A549 (cell line): ENCODE results near the gene COPB2. TPM values are rescaled to one million over a fixed set of nuclear protein-coding genes. Genes with fewer than 3 reads are reported as not detected.

Source experiments
- ATAC-seq, 2 experiments: fragments of 200-7000 bp in 1 of 2; fragments of >200 bp in 1 of 2; cut with Nextera tagmentation in 1 of 2; cut with Tn5 transposase in 1 of 2; 3 replicates each; pipeline versions ENCODE4 v1.8.0 to v1.9.1; 2018 to 2020; ENCODE audit warnings: mild to moderate bottlenecking in 1 of 2, moderate library complexity in 1 of 2
- CTCF ChIA-PET: fragments of 300-600 bp; sonication (Branson Sonifier 250); formaldehyde crosslinking; extraction: SDS; loops from one replicate; lab custom pipeline; 2021; ENCODE audit warnings: antibody characterized with exemption, inconsistent platforms; lab: Yijun Ruan, JAX
- POLR2A ChIA-PET: fragments of 350-600 bp; formaldehyde crosslinking; extraction: SDS; loops from one replicate; lab custom pipeline; 2021; ENCODE audit warnings: antibody characterized with exemption, inconsistent platforms; lab: Yijun Ruan, JAX
- DNase-seq, 2 experiments: peaks; one replicate each; pipeline versions ENCODE4 v3.0.0 to v3.0.0-alpha.2; 2011 to 2016; ENCODE audit warnings: low read depth in 1 of 2, low spot score in 1 of 2
- FAIRE-seq: peaks from 2 replicates; lab custom pipeline; 2011; peaks lifted over from hg19 to GRCh38; lab: Jason Lieb, UNC
- H3K27ac ChIP-seq, 2 experiments: fragments of >200 bp; sonication (Bioruptor Twin); formaldehyde crosslinking; 3 replicates each; pipeline ENCODE4 v1.5.1; 2016 to 2017
- H3K4me1 ChIP-seq: fragments of >200 bp; sonication (Bioruptor Twin); formaldehyde crosslinking; 3 replicates; pipeline ENCODE4 v1.6.1; 2016
- H3K4me2 ChIP-seq: fragments of >200 bp; sonication (Bioruptor Twin); formaldehyde crosslinking; 3 replicates; pipeline ENCODE4 v1.6.1; 2016
- H3K4me3 ChIP-seq: fragments of >200 bp; sonication (Bioruptor Twin); formaldehyde crosslinking; 3 replicates; pipeline ENCODE4 v1.5.1; 2016
- H3K9me3 ChIP-seq: fragments of >200 bp; sonication (Bioruptor Twin); formaldehyde crosslinking; 3 replicates; pipeline ENCODE4 v1.6.1; 2016
- BCL3 ChIP-seq: fragments of >200 bp; sonication (Bioruptor Twin); formaldehyde crosslinking; IDR thresholded peaks from 3 replicates; pipeline ENCODE4 v1.6.1; 2016
- BHLHE40 ChIP-seq: IDR thresholded peaks from 2 replicates; pipeline ENCODE4 v1.6.1; 2012; ENCODE audit warnings: low read depth, low read length, inconsistent platforms
- CHD4 ChIP-seq: fragments of 200-600 bp; sonication (generic); IDR thresholded peaks from 2 replicates; pipeline ENCODE4 v1.6.1; 2016; ENCODE audit warnings: antibody characterized with exemption, mild to moderate bottlenecking, borderline replicate concordance
- E2F6 ChIP-seq: IDR thresholded peaks from 2 replicates; pipeline ENCODE4 v1.6.1; 2012; ENCODE audit warnings: low read depth, borderline replicate concordance
- EP300 ChIP-seq, 2 experiments: fragments of >200 bp; sonication (Bioruptor Twin); formaldehyde crosslinking; IDR thresholded peaks; 2 replicates in 1 of 2; 3 replicates in 1 of 2; pipeline ENCODE4 v1.6.1; 2016 to 2017
- FOXS1 ChIP-seq: fragments of 250-450 bp; sonication (Bioruptor Pico); IDR thresholded peaks from 2 replicates; pipeline ENCODE4 v1.5.0; 2020; ENCODE audit warnings: mild to moderate bottlenecking, moderate library complexity
- HDAC2 ChIP-seq: fragments of 200-600 bp; sonication (generic); IDR thresholded peaks from 2 replicates; pipeline ENCODE4 v1.6.1; 2016
- HES2 ChIP-seq: fragments of >200 bp; sonication (Bioruptor Twin); formaldehyde crosslinking; IDR thresholded peaks from 2 replicates; pipeline ENCODE4 v1.6.1; 2016
- HEYL ChIP-seq: fragments of 250-450 bp; sonication (Bioruptor Pico); IDR thresholded peaks from 2 replicates; pipeline ENCODE4 v1.8.0; 2021; ENCODE audit warnings: mild to moderate bottlenecking, moderate library complexity
- HOXA7 ChIP-seq: fragments of 250-450 bp; sonication (Bioruptor Pico); IDR thresholded peaks from 2 replicates; pipeline ENCODE4 v1.5.0; 2020; ENCODE audit warnings: mild to moderate bottlenecking, moderate library complexity
- JUN ChIP-seq, 2 experiments: fragments of >200 bp; sonication (Bioruptor Twin); formaldehyde crosslinking; IDR thresholded peaks; 2 replicates in 1 of 2; 3 replicates in 1 of 2; pipeline ENCODE4 v1.6.1; 2016 to 2017
- MAX ChIP-seq: IDR thresholded peaks from 2 replicates; pipeline ENCODE4 v1.6.1; 2012
- MAZ ChIP-seq: fragments of 150-350 bp; IDR thresholded peaks from 2 replicates; pipeline ENCODE4 v1.6.1; 2014; ENCODE audit warnings: antibody characterized with exemption, low read depth, low read length, borderline replicate concordance
- NR3C1 ChIP-seq: fragments of >200 bp; sonication (Bioruptor Twin); formaldehyde crosslinking; IDR thresholded peaks from 3 replicates; pipeline ENCODE4 v1.6.1; 2017
- POLR2A ChIP-seq: IDR thresholded peaks from 2 replicates; pipeline ENCODE4 v1.6.1; 2012; ENCODE audit warnings: mild to moderate bottlenecking, low read length
- POLR2AphosphoS2 ChIP-seq: conservative IDR thresholded peaks from 2 replicates; pipeline ENCODE4 v1.6.1; 2012; ENCODE audit warnings: low read length, improper control_type of control experiment, inconsistent platforms
- RAD21 ChIP-seq, 2 experiments: fragments of >200 bp in 1 of 2; sonication (Bioruptor Twin) in 1 of 2; formaldehyde crosslinking in 1 of 2; IDR thresholded peaks in 1 of 2; conservative IDR thresholded peaks in 1 of 2; 2 replicates in 1 of 2; 3 replicates in 1 of 2; pipeline ENCODE4 v1.6.1; 2012 to 2018; ENCODE audit warnings: inconsistent platforms in 1 of 2
- SMC3 ChIP-seq: fragments of >200 bp; sonication (Bioruptor Twin); formaldehyde crosslinking; IDR thresholded peaks from 3 replicates; pipeline ENCODE4 v1.6.1; 2018; ENCODE audit warnings: inconsistent platforms
- TFCP2L1 ChIP-seq: fragments of 250-450 bp; sonication (Bioruptor Pico); IDR thresholded peaks from 2 replicates; pipeline ENCODE4 v1.5.0; 2021; ENCODE audit warnings: mild to moderate bottlenecking
- TP53 ChIP-seq: fragments of 250-450 bp; sonication (Bioruptor Pico); IDR thresholded peaks from 2 replicates; pipeline ENCODE4 v1.5.0; 2021; ENCODE audit warnings: mild to moderate bottlenecking, moderate library complexity
- ZFP36 ChIP-seq: fragments of 450-650 bp; IDR thresholded peaks from 2 replicates; pipeline ENCODE4 v1.6.1; 2014; ENCODE audit warnings: borderline replicate concordance; ENCODE audit not compliant: partially characterized antibody
- ZSCAN20 ChIP-seq: fragments of 250-450 bp; sonication (Bioruptor Pico); IDR thresholded peaks from 2 replicates; pipeline ENCODE4 v1.8.0; 2022; ENCODE audit warnings: mild to moderate bottlenecking, moderate library complexity
- WGBS: methylation state at CpG from one replicate; pipeline ENCODE4 v1.1.6; 2017; ENCODE audit errors: missing lambda C conversion rate; 5-methylcytosine and 5-hydroxymethylcytosine counted together
- polyA plus RNA-seq, 4 experiments: library from polyadenylated mRNA; depleted of rRNA in 3 of 4; stranded (reverse); fragments of >200 nt; fragmentation: RNase III in 1 of 4; extraction: RNeasy Plus Mini Kit Qiagen cat#74134 plus additional on column Dnase treatment in 1 of 4; gene quantifications; 2 replicates in 3 of 4; 3 replicates in 1 of 4; pipeline ENCODE4 v1.2.3, GENCODE V29; 2011 to 2017

Gene COPB2
- polyA plus RNA-seq, 2 of the 4 experiments (the other 2 are of a cell fraction): 109 to 124 TPM

- no peak for FAIRE-seq
- no peak overlapping the region for H3K27ac ChIP-seq
- WGBS: 75% methylated on average over 1 of the region's 1 CpG
- no peaks in the 10 kb centered on the region for H3K4me1 ChIP-seq
- 0 out of 3 replicates have a peak, but pooled peaks cover 3% of the 10 kb centered on the region for H3K9me3 ChIP-seq
- ChIA-PET CTCF (interaction anchor here (2.0 kb wide), 1 partner anchor 128 kb away, joined by 11 read pairs; no protein-coding TSS in a partner anchor), POLR2A (no interaction called here)
- no peak for ATAC-seq
- no peak overlapping the region for H3K4me3 ChIP-seq
- DNase-seq: no peak
- no peak overlapping the region for H3K4me2 ChIP-seq
- TF ChIP-seq HOXA7 (CRISPR knock-in tag) (no peak), TFCP2L1 (CRISPR knock-in tag) (no peak), MAX (no peak), NR3C1 (no peak), POLR2A (no peak), JUN (IDR thresholded peaks at IDR 0.05) (no peak), BCL3 (no peak)
Measured at GRCh38 chr3:139434228-139434627, 44.8 kb upstream of the COPB2 start.

GRCh38 chr3:139433089-139433488 lies 43.6 kb upstream of the COPB2 start:
- DNase-seq: no peak
- 0 out of 3 replicates have a peak, but pooled peaks cover 3% of the 10 kb centered on the region for H3K9me3 ChIP-seq
- H3K4me2 ChIP-seq: no peak overlapping the region
- H3K4me1 ChIP-seq: no peaks in the 10 kb centered on the region
- no peak overlapping the region for H3K4me3 ChIP-seq
- no peak overlapping the region for H3K27ac ChIP-seq
- POLR2A ChIA-PET: no interaction called here
- TF ChIP-seq E2F6 (no peak), ZFP36 (peak; percentile 23)
- TF ChIP-seq, all 56 proteins: peak for 1
- 92% methylated on average over 1 of the region's 1 CpG for WGBS
- FAIRE-seq (no peak), ATAC-seq (no peak)
- CTCF ChIA-PET: interaction anchor here (0.8 to 2.0 kb wide), 2 partner anchors 25 to 129 kb away, joined by 3 to 11 read pairs; no protein-coding TSS in a partner anchor

- FAIRE-seq (no peak), ATAC-seq (no peak), DNase-seq (no peak)
- Histone ChIP-seq H3K4me2 (no peak overlapping the region), H3K4me1 (no peaks in the 10 kb centered on the region), H3K4me3 (no peak overlapping the region), H3K9me3 (0 out of 3 replicates have a peak, but pooled peaks cover 3% of the 10 kb centered on the region), H3K27ac (no peak overlapping the region)
- ChIA-PET CTCF (no interaction called here), POLR2A (no interaction called here)
- TF ChIP-seq MAZ (no peak), BHLHE40 (no peak), HDAC2 (no peak), HES2 (no peak), CHD4 (no peak), HEYL (CRISPR knock-in tag) (no peak), E2F6 (no peak), EP300 (IDR thresholded peaks at IDR 0.05) (no peak), JUN (IDR thresholded peaks at IDR 0.05) (no peak), FOXS1 (no peak), ZSCAN20 (CRISPR knock-in tag) (no peak), SMC3 (no peak), RAD21 (conservative IDR thresholded peaks at IDR 0.05 in 1 of 2, IDR thresholded peaks at IDR 0.05 in 1 of 2) (no peak), POLR2AphosphoS2 (no peak), TP53 (no peak)
Measured at GRCh38 chr3:139430493-139430892, 41.0 kb upstream of the COPB2 start.
